ENCODE results near the gene FNDC3B. TPM values are rescaled to one million over a fixed set of nuclear protein-coding genes. Genes with fewer than 3 reads are reported as not detected.
A peak's percentile ranks its signal among the peaks of the same experiment; 100 is the strongest.

The FNDC3B gene
- total and polyA plus RNA-seq, 4 donors: 23.3 to 74.2 (median 32.9) TPM

- DNase-seq (ENCODE audit: low spot score): no peak
- Histone ChIP-seq H3K9me3 (ENCODE audit: control insufficient read depth in 4 of 4, low read length in 3 of 4) (no peaks in the 10 kb centered on the region), H3K4me1 (ENCODE audit: control insufficient read depth in 4 of 4, insufficient read depth in 4 of 4, low read length in 3 of 4) (peaks cover 2 to 19% (median 11%) of the 10 kb centered on the region in 4 donors), H3K9ac (ENCODE audit: low read depth in 1 of 2, low read length in 2 of 2) (no peak overlapping the region), H3K4me3 (ENCODE audit: low read depth in 1 of 3, low read length in 3 of 3) (no peak overlapping the region), H3K27me3 (ENCODE audit: control insufficient read depth in 4 of 4, insufficient read depth in 4 of 4, low read length in 3 of 4) (no peaks in the 10 kb centered on the region), H3K27ac (ENCODE audit: low read depth in 1 of 2, low read length in 2 of 2) (no peak overlapping the region), H3K36me3 (ENCODE audit: control insufficient read depth in 4 of 4, insufficient read depth in 3 of 4, low read depth in 1 of 4, low read length in 3 of 4) (peaks cover 2 to 24% (median 18%) of the 10 kb centered on the region in 4 donors)
- WGBS: 96% methylated on average over 5 of the region's 5 CpGs
- TF ChIP-seq, protein P1, sequence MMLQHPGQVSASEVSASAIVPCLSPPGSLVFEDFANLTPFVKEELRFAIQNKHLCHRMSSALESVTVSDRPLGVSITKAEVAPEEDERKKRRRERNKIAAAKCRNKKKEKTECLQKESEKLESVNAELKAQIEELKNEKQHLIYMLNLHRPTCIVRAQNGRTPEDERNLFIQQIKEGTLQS (IDR thresholded peaks at IDR 0.05): no peak
- TF ChIP-seq, protein P2, sequence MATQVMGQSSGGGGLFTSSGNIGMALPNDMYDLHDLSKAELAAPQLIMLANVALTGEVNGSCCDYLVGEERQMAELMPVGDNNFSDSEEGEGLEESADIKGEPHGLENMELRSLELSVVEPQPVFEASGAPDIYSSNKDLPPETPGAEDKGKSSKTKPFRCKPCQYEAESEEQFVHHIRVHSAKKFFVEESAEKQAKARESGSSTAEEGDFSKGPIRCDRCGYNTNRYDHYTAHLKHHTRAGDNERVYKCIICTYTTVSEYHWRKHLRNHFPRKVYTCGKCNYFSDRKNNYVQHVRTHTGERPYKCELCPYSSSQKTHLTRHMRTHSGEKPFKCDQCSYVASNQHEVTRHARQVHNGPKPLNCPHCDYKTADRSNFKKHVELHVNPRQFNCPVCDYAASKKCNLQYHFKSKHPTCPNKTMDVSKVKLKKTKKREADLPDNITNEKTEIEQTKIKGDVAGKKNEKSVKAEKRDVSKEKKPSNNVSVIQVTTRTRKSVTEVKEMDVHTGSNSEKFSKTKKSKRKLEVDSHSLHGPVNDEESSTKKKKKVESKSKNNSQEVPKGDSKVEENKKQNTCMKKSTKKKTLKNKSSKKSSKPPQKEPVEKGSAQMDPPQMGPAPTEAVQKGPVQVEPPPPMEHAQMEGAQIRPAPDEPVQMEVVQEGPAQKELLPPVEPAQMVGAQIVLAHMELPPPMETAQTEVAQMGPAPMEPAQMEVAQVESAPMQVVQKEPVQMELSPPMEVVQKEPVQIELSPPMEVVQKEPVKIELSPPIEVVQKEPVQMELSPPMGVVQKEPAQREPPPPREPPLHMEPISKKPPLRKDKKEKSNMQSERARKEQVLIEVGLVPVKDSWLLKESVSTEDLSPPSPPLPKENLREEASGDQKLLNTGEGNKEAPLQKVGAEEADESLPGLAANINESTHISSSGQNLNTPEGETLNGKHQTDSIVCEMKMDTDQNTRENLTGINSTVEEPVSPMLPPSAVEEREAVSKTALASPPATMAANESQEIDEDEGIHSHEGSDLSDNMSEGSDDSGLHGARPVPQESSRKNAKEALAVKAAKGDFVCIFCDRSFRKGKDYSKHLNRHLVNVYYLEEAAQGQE (IDR thresholded peaks at IDR 0.05): no peak
- TF ChIP-seq MAX (IDR thresholded peaks at IDR 0.05): no peak
- no peak for TF ChIP-seq JUND (IDR thresholded peaks at IDR 0.05)
- no peak for TF ChIP-seq FOXA2 (IDR thresholded peaks at IDR 0.05)
Measured at GRCh38 chr3:172356427-172356826, 317.0 kb downstream of the FNDC3B start.

GRCh38 chr3:172357850-172358754 lies 318.7 kb downstream of the FNDC3B start:
- H3K36me3 ChIP-seq (ENCODE audit: control insufficient read depth in 4 of 4, insufficient read depth in 3 of 4, low read depth in 1 of 4, low read length in 3 of 4): peaks cover 1 to 18% (median 15%) of the 10 kb centered on the region in 4 donors
- H3K9me3 ChIP-seq (ENCODE audit: control insufficient read depth in 4 of 4, low read length in 3 of 4): no peaks in the 10 kb centered on the region
- TF ChIP-seq HNF4A (conservative IDR thresholded peaks at IDR 0.05): peak in 1 of 2 donors; percentile 23
- TF ChIP-seq, protein P3, sequence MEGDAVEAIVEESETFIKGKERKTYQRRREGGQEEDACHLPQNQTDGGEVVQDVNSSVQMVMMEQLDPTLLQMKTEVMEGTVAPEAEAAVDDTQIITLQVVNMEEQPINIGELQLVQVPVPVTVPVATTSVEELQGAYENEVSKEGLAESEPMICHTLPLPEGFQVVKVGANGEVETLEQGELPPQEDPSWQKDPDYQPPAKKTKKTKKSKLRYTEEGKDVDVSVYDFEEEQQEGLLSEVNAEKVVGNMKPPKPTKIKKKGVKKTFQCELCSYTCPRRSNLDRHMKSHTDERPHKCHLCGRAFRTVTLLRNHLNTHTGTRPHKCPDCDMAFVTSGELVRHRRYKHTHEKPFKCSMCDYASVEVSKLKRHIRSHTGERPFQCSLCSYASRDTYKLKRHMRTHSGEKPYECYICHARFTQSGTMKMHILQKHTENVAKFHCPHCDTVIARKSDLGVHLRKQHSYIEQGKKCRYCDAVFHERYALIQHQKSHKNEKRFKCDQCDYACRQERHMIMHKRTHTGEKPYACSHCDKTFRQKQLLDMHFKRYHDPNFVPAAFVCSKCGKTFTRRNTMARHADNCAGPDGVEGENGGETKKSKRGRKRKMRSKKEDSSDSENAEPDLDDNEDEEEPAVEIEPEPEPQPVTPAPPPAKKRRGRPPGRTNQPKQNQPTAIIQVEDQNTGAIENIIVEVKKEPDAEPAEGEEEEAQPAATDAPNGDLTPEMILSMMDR (IDR thresholded peaks at IDR 0.05; ENCODE audit: low read depth, low read length, missing input control): no peak
- peak overlapping the region in 1 of 2 donors; percentile 51 for H3K27ac ChIP-seq (ENCODE audit: low read depth in 1 of 2, low read length in 2 of 2)
- 52% methylated on average over 6 of the region's 6 CpGs for WGBS
- H3K27me3 ChIP-seq (ENCODE audit: control insufficient read depth in 4 of 4, insufficient read depth in 4 of 4, low read length in 3 of 4): no peaks in the 10 kb centered on the region
- peaks cover 2 to 19% (median 11%) of the 10 kb centered on the region in 4 donors for H3K4me1 ChIP-seq (ENCODE audit: control insufficient read depth in 4 of 4, insufficient read depth in 4 of 4, low read length in 3 of 4)
- no peak overlapping the region for H3K9ac ChIP-seq (ENCODE audit: low read depth in 1 of 2, low read length in 2 of 2)
- no peak overlapping the region for H3K4me3 ChIP-seq (ENCODE audit: low read depth in 1 of 3, low read length in 3 of 3)
- DNase-seq (ENCODE audit: low spot score): no peak

DNA sequence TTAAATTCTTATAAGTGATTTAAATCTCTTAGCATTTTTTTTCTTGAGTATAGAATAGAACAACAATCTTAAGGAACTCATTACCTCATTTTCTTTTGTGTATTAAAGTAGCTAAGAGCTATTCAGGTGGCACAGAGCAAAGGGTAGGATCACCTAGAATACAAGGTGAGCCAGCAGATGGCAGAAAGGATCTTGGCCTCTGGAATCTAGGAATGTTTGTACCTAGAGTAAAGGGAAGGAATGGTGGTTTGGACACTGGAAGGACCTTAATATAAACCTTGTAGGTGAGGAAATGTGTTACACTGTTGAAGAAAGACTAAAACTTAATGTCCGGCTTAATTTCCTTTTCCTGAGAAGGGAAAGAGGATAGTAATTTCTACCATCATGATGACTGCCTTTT lies 319.9 kb downstream of the FNDC3B start:
- DNase-seq (ENCODE audit: low spot score): no peak
- Histone ChIP-seq H3K4me3 (ENCODE audit: low read depth in 1 of 3, low read length in 3 of 3) (no peak overlapping the region), H3K4me1 (ENCODE audit: control insufficient read depth in 4 of 4, insufficient read depth in 4 of 4, low read length in 3 of 4) (peaks cover 2 to 19% (median 11%) of the 10 kb centered on the region in 4 donors), H3K9me3 (ENCODE audit: control insufficient read depth in 4 of 4, low read length in 3 of 4) (no peaks in the 10 kb centered on the region), H3K27me3 (ENCODE audit: control insufficient read depth in 4 of 4, insufficient read depth in 4 of 4, low read length in 3 of 4) (no peaks in the 10 kb centered on the region), H3K27ac (ENCODE audit: low read depth in 1 of 2, low read length in 2 of 2) (no peak overlapping the region), H3K36me3 (ENCODE audit: control insufficient read depth in 4 of 4, insufficient read depth in 3 of 4, low read depth in 1 of 4, low read length in 3 of 4) (peaks cover 0 to 16% (median 13%) of the 10 kb centered on the region in 4 donors), H3K9ac (ENCODE audit: low read depth in 1 of 2, low read length in 2 of 2) (no peak overlapping the region)
- TF ChIP-seq SP1 (IDR thresholded peaks at IDR 0.05): no peak
- WGBS: 96% methylated on average over 1 of the region's 1 CpG

Data from liver (tissue), 9 donors.